ENCODE measurements around the gene RRP9.

GRCh38 chr3:51944451-51945021, 2.8 kb upstream of the RRP9 start:
- TF ChIP-seq, protein P1, sequence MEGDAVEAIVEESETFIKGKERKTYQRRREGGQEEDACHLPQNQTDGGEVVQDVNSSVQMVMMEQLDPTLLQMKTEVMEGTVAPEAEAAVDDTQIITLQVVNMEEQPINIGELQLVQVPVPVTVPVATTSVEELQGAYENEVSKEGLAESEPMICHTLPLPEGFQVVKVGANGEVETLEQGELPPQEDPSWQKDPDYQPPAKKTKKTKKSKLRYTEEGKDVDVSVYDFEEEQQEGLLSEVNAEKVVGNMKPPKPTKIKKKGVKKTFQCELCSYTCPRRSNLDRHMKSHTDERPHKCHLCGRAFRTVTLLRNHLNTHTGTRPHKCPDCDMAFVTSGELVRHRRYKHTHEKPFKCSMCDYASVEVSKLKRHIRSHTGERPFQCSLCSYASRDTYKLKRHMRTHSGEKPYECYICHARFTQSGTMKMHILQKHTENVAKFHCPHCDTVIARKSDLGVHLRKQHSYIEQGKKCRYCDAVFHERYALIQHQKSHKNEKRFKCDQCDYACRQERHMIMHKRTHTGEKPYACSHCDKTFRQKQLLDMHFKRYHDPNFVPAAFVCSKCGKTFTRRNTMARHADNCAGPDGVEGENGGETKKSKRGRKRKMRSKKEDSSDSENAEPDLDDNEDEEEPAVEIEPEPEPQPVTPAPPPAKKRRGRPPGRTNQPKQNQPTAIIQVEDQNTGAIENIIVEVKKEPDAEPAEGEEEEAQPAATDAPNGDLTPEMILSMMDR (IDR thresholded peaks at IDR 0.05), result no peak
- no peak for TF ChIP-seq POLR2A (IDR thresholded peaks at IDR 0.05)

All from adrenal gland (tissue), 5 donors.